ENCODE data around the gene CEP112. TPM values are rescaled to one million over a fixed set of nuclear protein-coding genes. Genes with fewer than 3 reads are reported as not detected.

Gene CEP112
- total and polyA plus RNA-seq, 2 of the 8 experiments (the other 6 are each of a cell fraction or from before 2014, with no cell fraction given) = 0.62 to 3.1 TPM

DNA sequence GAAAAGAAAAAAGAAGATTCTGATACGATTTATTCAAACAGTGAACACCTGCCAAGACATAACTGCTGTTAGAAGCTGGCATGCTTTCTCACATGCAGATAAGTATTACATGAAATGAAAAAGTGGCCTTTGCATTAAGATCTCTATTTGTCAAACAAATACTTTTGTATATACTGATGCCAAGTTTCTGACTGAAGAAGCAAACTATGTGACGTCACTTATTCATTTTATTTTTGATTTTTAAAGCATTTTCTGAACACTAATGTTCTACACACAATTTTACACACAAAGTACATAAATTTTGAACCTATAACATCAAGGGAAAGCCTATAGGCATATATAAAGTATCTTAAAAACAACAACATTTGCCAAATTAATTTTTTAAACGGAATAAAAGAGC lies 153.8 kb downstream of the CEP112 start (continued):
- TF ChIP-seq, protein P1, sequence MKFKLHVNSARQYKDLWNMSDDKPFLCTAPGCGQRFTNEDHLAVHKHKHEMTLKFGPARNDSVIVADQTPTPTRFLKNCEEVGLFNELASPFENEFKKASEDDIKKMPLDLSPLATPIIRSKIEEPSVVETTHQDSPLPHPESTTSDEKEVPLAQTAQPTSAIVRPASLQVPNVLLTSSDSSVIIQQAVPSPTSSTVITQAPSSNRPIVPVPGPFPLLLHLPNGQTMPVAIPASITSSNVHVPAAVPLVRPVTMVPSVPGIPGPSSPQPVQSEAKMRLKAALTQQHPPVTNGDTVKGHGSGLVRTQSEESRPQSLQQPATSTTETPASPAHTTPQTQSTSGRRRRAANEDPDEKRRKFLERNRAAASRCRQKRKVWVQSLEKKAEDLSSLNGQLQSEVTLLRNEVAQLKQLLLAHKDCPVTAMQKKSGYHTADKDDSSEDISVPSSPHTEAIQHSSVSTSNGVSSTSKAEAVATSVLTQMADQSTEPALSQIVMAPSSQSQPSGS (IDR thresholded peaks at IDR 0.05; ENCODE audit: low read length) = no peak
- TF ChIP-seq GTF2F1 (IDR thresholded peaks at IDR 0.05; ENCODE audit: borderline replicate concordance, low read depth, low read length) = no peak
- TF ChIP-seq POLR2AphosphoS5 (IDR thresholded peaks at IDR 0.05; ENCODE audit: low read depth, low read length) = no peak
- TF ChIP-seq EP300 (IDR thresholded peaks at IDR 0.05; ENCODE audit: borderline replicate concordance in 1 of 2, low read depth in 2 of 2, low read length in 2 of 2) = no peak
- no peak for TF ChIP-seq JUND (IDR thresholded peaks at IDR 0.05; ENCODE audit: low read length)
- TF ChIP-seq, protein P2, sequence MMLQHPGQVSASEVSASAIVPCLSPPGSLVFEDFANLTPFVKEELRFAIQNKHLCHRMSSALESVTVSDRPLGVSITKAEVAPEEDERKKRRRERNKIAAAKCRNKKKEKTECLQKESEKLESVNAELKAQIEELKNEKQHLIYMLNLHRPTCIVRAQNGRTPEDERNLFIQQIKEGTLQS (IDR thresholded peaks at IDR 0.05; ENCODE audit: insufficient read depth, low read depth, low read length) = no peak
- TF ChIP-seq BCL11A (IDR thresholded peaks at IDR 0.05; ENCODE audit: low read depth in 2 of 2, low read length in 2 of 2) = no peak
- TF ChIP-seq, protein P3, sequence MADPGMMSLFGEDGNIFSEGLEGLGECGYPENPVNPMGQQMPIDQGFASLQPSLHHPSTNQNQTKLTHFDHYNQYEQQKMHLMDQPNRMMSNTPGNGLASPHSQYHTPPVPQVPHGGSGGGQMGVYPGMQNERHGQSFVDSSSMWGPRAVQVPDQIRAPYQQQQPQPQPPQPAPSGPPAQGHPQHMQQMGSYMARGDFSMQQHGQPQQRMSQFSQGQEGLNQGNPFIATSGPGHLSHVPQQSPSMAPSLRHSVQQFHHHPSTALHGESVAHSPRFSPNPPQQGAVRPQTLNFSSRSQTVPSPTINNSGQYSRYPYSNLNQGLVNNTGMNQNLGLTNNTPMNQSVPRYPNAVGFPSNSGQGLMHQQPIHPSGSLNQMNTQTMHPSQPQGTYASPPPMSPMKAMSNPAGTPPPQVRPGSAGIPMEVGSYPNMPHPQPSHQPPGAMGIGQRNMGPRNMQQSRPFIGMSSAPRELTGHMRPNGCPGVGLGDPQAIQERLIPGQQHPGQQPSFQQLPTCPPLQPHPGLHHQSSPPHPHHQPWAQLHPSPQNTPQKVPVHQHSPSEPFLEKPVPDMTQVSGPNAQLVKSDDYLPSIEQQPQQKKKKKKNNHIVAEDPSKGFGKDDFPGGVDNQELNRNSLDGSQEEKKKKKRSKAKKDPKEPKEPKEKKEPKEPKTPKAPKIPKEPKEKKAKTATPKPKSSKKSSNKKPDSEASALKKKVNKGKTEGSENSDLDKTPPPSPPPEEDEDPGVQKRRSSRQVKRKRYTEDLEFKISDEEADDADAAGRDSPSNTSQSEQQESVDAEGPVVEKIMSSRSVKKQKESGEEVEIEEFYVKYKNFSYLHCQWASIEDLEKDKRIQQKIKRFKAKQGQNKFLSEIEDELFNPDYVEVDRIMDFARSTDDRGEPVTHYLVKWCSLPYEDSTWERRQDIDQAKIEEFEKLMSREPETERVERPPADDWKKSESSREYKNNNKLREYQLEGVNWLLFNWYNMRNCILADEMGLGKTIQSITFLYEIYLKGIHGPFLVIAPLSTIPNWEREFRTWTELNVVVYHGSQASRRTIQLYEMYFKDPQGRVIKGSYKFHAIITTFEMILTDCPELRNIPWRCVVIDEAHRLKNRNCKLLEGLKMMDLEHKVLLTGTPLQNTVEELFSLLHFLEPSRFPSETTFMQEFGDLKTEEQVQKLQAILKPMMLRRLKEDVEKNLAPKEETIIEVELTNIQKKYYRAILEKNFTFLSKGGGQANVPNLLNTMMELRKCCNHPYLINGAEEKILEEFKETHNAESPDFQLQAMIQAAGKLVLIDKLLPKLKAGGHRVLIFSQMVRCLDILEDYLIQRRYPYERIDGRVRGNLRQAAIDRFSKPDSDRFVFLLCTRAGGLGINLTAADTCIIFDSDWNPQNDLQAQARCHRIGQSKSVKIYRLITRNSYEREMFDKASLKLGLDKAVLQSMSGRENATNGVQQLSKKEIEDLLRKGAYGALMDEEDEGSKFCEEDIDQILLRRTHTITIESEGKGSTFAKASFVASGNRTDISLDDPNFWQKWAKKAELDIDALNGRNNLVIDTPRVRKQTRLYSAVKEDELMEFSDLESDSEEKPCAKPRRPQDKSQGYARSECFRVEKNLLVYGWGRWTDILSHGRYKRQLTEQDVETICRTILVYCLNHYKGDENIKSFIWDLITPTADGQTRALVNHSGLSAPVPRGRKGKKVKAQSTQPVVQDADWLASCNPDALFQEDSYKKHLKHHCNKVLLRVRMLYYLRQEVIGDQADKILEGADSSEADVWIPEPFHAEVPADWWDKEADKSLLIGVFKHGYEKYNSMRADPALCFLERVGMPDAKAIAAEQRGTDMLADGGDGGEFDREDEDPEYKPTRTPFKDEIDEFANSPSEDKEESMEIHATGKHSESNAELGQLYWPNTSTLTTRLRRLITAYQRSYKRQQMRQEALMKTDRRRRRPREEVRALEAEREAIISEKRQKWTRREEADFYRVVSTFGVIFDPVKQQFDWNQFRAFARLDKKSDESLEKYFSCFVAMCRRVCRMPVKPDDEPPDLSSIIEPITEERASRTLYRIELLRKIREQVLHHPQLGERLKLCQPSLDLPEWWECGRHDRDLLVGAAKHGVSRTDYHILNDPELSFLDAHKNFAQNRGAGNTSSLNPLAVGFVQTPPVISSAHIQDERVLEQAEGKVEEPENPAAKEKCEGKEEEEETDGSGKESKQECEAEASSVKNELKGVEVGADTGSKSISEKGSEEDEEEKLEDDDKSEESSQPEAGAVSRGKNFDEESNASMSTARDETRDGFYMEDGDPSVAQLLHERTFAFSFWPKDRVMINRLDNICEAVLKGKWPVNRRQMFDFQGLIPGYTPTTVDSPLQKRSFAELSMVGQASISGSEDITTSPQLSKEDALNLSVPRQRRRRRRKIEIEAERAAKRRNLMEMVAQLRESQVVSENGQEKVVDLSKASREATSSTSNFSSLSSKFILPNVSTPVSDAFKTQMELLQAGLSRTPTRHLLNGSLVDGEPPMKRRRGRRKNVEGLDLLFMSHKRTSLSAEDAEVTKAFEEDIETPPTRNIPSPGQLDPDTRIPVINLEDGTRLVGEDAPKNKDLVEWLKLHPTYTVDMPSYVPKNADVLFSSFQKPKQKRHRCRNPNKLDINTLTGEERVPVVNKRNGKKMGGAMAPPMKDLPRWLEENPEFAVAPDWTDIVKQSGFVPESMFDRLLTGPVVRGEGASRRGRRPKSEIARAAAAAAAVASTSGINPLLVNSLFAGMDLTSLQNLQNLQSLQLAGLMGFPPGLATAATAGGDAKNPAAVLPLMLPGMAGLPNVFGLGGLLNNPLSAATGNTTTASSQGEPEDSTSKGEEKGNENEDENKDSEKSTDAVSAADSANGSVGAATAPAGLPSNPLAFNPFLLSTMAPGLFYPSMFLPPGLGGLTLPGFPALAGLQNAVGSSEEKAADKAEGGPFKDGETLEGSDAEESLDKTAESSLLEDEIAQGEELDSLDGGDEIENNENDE (IDR thresholded peaks at IDR 0.05; ENCODE audit: insufficient replicate concordance, low read length) = no peak

Data from H1 (cell line).